SH-SY5Y (cell line): ENCODE data around the gene SLC39A8.

Source experiments
- GATA2 ChIP-seq: IDR thresholded peaks from 2 replicates; pipeline ENCODE4 v1.6.1; 2011; ENCODE audit warnings: mild to moderate bottlenecking, low read depth, low read length
- GATA3 ChIP-seq: IDR thresholded peaks from 2 replicates; pipeline ENCODE4 v1.6.1; 2011; ENCODE audit warnings: low read depth, mild to moderate bottlenecking, low read length, moderate library complexity

DNA sequence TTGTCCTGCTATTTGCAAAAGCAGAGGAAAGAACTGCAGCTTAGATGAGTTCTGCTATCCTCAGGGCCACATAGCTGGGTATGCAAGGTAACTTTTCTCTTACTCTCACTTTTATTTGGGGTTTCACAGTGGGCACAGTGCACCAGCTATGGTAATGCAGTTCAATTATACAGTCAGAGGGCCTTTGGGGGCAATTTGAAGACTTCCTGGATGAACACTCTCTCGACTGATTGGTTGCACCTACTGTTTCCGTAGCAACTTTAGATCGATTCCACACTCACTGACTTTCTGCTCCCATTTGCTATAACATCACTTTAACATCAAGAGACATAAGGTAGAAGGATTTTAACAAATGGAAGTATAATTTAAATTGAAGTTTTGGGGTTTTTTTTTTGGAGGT lies 128.6 kb downstream of the SLC39A8 start:
- TF ChIP-seq GATA2 (no peak), GATA3 (no peak)
